GM18519 (cell line): Measurements from ENCODE around the gene NAA50.

Experiments used
- ATAC-seq: cut with Tn5 transposase; IDR thresholded peaks from one replicate; pipeline ENCODE4 v1.9.1; 2021; ENCODE audit warnings: mild to moderate bottlenecking, moderate library complexity; ENCODE audit not compliant: unreplicated experiment, low FRiP score

The NAA50 gene

DNA sequence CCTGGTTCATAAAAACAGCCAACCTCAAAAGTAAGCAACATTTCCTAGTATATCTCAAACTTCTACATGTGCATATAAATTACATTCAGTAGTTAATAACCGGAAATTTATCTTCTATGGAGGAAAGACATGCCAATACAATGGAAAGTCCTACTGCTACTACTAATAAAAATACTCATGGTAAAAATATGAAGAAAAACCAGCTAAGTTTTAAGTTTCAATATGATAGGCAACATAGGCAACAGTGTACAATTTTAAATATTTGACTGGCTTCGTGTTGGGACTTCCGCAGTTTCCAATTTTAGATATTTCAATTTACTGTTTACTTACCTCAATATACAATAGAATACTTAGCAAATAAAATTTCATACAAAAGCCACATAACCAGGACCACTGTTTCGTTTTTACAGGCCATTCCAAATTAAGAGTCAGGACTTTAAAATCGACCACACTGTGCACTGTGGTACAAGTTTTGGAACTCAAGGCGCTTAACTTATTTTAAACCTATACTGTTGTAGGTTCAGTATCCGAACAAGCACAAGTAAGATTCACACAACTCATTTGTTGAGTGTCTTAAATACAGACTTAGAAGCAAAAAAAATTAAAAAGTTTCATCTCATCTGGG lies 2.9 kb downstream of the NAA50 start:
- no peak for ATAC-seq

DNA sequence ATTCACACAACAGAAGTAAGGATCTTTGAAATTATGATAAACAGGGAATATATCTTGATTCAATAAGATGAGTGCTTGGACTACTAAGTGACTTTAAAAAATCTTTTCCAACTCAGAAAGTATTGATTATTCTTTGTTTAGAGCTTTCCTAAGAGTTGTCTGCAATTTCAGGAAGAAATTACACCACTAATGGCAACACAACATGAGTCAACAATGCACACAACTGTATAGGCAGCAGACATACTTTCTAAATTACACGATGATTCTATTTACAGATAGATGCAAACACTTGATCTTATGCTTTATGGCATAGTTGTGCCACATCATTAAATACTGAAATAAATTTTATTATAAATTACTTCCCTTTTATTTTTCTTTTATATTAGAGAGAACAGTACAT lies 4.4 kb downstream of the NAA50 start:
- ATAC-seq, result no peak

DNA sequence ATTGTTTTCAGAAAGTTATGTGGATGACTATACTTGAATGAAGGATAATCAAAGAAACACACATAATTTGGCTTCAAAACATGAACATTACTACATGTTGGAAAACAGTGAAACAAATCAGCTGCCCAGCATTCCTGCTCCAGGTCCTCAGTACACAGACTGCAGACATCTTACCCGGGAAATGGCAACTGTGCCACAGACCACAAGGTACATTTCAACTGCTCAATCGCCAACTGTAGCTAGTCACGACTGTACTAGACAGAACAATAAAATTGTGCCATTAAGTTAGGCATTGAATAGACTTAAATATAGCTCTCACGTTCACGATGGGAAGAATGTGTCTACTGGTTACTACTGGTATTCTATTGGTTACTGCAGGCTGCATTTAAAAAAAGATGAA lies 5.0 kb downstream of the NAA50 start:
- no peak for ATAC-seq

DNA sequence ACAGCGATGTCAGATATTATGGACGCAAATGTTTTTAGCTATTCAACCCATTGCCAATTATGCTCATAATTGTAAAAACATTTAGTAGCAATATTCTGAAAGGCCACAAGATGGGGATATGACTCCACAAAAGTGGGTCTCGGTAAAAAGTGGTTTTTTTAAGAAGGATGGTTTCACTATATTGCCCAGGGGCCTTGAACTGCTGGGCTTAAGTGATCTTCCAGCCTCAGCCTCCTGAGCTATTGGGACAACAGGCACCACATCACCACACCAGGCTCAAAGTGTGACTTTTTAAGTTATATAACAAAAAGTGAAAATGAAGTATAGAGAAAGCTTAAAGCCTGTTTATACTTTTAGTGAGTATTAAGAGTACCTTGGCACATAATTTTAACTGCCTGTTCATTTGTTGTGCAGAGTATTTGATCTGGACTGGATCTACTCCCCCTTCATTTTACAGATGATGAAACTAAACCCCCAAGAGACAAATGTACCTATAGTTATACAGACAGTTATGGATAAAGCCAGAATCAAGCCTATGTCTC lies 9.4 kb downstream of the NAA50 start:
- no peak for ATAC-seq

DNA sequence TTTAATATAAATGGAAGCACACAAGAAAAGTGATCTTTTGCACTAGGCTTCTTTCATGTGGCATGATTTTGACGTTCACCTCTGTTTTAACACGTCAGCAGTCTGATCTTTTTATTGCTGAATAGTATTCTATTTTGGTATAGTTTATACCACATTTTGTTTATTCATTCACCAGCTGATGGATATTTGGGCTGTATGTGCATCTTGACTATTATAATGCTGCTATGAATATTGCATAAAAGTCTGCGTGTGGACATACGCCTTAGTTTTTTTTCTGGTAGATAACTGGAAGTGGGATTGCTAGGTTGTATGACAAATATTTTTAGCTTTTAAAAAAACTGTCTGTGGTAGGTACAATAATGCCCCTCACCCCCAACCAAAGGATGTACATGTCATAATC lies 14.4 kb downstream of the NAA50 start:
- no peak for ATAC-seq

DNA sequence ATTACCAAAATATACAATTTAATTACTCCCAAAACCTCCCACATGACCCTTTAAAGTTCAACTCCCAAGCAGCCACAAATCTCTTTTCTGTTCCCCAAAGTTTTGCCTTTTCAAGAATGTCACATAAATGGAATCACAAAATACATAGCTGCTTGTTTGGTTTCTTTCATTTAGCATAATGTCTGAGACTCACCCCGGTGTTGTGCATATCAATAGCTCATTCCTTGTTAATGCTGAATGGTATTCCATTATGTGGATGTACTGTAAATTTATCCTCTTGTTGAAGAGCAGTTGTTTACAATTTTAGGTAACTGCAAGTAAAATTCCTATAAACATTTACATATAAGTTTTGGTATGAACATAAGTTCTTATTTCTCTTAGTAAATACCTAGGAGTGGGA lies 15.5 kb downstream of the NAA50 start:
- ATAC-seq, result no peak

DNA sequence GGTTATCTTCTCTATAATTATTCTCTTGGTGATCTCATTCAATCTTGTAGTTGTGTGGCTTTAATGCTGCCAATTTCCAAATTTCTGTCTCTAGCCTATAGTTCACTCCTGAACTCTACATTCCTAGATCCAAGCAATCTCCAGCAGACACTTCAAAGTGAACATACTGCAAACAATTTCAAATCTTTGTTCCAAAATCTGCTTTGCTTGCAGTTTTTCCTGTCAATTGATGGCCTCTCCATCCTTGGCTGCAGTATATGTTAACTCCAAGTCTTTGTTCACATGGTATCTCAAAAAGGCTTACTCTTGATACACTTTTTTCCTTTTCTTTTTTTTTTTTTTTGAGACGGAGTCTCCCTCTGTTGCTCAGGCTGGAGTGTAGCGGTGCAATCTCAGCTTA lies 17.4 kb downstream of the NAA50 start:
- ATAC-seq, result no peak

DNA sequence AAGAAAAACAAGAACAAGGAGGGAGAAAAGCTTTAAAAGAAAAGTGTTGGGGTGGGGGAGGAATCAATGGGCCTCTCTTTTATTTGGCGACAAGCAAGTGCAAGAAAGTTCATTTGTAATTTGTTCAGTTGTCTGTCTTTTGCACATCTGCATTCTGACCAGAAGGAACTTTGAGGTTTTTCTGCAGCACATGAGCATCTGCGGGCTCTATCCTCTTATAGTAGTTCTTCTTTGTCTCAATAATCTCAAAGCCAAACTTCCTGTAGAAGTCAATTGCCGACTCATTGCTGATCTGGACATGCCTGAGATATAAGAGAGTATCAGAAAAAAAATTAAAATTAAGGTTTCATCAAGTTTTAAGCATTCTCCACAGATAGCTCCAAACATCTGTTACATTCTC lies 24.4 kb downstream of the NAA50 start:
- no peak for ATAC-seq

DNA sequence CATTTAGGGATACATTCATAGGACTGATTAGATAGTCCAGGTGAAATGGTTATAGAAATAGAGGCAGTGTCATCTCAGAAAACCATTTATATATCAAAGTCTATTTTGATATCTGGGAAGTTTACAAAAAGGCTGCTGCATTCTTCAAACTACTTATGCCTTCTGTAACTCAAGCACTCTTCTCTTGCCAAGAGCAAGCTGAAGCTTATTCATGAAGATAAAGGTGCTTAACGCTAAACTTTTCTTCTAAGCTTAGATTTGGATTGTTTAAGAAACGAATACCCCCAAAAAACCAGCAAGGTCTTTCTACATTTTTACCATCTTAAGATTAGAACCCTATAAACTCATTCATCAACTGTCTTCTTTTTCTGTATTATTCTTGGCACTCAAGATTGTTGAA lies 26.3 kb downstream of the NAA50 start:
- ATAC-seq, result no peak

DNA sequence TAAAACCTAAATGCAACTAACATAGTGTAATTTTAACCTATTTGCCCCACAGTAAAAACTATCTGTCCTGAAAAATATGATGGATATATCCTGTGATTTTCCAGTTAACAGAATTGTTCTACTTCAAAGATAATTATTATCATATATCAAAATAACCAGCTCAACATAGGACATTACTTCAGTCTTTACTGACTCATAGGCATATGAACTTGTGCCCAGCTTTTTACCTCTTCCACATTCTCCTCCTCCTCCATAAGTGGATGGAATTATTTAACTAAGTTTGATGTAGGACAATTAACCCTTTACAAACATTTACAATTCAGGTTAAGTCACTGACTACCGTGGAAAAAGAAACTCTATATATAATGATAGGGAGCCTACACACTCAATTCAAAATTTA lies 26.8 kb downstream of the NAA50 start:
- ATAC-seq, result no peak

DNA sequence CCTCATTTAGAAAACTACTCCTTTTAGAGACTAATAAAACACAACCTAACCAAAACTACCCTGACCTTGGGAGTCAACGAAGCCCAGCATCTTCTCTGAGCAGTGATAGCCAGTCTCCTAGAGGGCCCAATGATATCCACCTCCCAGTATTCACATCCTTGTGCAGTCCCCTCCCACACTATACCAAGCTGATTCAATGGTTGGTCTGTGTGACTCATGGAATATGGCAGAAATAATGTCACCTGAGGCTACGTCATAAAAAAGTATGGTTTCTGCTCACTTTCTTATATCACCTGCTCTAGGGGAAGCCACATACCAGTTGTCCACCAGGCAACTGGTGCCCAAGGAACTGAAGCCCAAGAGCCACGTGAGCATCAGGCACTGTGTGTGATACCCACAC lies 28.2 kb downstream of the NAA50 start:
- ATAC-seq, result no peak

DNA sequence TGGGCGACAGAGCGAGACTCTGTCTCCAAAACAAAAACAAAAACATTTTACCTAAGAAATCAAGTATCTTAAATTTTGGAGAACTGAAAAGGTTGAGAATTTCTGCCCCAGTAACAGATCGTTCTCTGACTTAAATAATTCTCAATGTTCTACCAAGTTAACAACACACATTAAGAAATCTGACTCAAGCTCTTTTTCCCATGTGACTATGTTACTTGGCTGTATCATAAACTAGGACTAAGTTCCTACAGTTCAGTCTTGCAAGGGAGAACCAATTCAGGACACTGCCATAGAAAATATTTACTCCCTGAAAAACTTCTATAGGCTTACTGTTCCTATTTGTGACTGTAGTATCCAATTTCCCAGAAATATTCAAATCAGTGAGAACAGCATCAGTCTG lies 28.7 kb downstream of the NAA50 start:
- no peak for ATAC-seq

DNA sequence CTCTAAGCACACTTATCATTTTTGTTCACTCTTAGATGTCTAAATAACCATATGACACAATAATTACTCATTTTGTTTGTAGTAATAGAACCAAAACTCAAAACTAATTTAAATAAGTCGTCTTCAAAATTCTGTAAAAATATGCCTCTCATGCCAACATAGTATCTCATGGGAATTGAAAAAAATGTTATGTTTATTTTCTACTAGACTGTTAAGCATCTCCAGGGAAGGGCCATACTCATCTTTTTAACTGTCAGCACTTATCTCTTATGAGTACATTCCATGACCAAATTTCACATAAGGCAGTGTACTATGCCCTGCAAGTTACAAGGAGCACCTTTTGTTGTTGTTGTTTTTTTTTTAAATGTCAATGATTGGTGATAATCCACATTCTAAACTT lies 31.3 kb downstream of the NAA50 start:
- ATAC-seq, result no peak

DNA sequence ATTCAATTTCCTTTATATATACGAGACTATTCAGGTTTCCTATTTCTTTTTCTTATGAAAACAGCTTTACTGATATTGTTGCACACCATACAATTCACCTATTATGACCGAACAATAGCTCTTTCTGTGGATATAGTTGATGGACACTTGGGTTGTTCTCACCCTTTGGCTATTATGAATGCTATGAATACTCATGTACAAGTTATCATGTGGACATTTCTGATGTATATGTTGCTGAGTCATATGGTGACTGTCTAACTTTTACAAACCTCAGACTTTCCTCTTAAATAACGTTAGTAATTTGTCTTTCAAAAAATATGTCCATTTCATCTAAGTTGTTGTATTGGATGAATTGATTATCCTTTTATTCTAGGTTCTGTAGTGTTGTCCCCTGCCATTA lies 33.9 kb downstream of the NAA50 start:
- ATAC-seq, result no peak

DNA sequence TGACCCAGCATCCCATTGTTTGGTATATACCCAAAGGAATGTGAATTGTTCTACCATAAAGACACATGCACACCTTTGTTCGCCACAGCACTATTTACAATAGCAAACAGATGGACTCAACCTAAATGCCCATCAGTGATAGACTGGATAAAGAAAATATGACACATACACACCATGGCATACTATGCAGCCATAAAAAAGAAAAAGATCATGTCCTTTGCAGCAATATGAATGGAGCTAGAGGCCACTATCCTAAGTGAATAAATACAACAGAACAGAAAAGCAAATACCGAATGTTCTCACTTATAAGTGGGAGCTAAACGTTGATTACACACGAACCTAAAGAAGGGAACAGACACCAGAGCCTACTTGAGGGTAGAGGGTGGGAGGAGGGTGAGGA lies 38.2 kb downstream of the NAA50 start:
- no peak for ATAC-seq

DNA sequence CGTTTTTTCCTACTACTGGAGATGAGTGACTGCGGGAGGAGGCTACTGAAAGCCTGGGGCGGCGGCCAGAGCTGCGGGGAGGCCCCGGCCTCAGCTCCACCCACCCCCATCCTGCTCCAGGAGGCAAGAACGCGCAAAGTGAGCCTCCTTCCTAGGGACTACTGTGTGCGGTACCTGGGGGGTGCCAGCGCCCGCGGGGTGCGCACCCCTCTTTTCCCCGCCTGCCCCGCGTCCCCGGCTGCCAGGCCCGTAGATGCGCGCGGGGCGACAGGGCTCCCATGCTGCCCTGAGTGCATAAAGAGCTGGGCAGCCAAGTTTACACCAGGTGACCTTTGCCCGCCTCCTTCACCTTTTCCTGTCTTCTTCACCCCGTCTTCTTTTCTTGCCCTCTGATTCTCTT lies 47.1 kb downstream of the NAA50 start:
- no peak for ATAC-seq

DNA sequence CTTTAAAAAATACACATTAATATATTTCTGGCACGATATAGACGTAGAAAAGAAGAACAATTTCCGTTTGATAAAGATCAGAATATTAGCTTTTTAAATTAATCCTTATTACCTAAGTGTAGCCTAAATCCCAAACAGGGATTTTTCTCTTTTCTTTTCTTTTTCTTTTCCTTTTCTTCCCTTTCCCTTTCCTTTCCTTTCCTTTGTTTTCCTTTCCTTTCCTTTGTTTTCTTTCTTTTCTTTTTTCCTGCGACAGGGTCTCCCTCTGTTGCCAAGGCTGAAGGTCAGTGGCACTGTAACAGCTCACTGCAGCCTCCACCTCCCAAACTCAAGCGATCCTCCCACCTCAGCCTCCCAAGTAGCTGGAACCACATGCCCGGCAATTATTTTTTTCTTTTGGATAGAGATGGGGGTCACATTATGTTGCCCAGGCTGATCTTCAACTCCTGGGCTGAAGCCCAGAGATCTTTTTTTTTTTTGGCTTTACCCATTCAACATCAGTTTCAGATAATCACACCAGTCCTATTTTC lies 47.8 kb downstream of the NAA50 start:
- ATAC-seq, result no peak

DNA sequence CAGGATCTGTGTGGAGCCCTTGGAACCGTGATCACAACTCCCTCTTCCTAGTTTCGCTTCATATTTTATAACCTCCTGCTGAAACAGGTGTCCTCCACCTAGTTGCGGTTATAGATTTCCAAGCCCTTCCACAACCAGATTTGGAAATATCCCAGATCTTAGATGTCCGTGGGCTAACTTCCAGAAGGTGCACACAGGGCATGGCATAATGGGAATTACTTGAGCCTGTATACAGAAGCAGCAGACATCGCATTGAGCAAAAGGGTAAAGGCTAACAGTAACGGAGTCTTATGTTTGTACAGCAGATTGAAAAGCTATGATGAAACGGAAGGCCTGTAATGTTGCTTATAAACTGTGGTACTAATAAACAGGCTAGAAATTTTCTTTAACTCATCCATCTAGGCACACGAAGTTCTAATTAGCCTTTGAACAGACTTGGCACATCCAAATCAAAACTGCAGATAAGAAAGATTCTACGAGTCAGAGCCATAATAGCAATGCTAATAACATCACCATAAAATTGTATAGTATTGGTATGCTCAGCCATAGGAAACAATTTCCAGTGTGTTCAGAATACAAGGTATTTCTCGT lies 48.5 kb downstream of the NAA50 start:
- ATAC-seq, result no peak

DNA sequence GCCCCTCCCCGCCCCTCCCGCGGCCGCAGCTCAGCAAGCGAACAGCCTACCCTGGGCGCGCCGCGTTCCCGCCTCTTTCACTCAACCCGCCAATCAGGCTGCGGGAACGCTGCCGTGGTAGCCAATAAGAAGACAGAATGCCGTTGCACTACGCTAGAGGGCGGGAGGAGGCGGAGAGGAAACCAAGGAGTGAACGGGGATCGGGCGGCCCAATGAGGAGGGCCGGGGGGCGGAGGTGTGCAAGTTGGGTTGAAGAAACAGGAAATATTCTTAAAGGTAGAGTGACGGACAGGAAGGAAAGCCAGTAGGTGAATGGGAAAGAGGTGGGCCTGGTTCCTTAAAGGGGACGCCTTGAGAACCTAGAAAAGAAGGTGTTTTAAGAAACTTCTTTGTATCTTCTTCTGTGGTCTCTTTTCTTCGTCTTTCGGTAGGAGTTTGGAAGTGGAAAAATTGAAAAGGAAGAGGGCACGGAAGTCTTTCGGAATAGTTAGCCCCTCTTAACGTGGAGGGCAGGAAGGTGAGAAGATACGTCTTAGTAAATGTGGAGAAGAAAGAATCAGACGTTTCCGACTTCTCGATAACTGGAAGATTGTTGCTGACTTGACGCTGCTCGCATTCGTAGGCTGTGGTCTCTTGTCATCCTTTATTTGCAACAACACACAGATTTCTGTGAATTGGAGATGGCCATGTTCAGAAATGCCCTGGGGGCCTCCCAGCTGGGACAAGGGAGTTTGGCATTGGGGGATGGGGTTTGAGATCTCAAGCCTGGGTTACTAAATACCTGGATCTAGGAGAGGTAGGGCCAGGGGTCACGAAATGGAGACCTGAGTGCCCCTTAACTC lies 49.2 kb downstream of the NAA50 start:
- ATAC-seq, result peak; percentile 93

DNA sequence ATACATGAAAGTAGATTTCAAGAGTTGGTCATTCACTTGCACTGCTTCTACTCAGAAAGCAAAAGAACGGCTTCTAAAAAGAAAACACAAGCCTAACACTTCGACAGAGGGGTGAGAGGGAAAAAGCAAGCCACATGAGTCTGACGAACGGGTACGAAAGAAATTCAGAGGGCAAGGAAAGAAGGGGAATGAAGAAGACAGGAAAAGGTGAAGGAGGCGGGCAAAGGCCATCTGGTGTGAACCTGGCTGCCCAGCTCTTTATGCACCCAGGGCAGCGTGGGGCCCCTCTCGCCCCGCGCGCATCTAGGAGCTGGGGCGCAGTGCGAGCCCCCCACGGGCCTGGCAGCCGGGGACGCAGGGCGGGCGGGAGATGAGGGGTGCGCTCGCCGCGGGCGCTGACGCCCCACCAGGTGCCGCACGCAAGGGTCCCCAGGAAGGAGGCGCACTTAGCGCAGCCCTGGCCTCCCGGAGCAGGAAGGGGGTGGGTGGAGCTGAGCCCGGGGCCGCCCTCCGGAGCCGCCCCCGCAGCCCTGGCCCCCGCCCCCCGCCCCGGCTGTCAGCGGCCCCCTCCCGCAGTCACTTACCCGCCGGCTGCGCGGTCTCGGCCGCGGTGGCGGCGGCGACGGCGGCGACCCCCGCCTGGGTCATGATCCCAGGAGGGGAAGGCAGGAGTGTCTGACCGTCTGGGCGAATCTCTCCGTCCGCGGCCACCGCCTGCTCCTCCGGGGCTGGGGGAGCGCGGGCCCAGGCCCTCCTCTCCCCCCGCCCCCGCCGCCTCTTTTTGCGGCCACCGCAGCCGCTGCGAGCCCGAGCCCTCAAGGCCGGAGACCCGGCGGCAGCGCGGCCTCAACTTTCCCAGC lies 50.0 kb downstream of the NAA50 start, which contains the start of gene USF3:
Gene USF3, minus strand, starts transcription at position 857 of the 860 bp plus-strand sequence. CDS start 21,764 bp downstream, outside the sequence.
- ATAC-seq, result peak; percentile 51
